AG10803 (cell line): ENCODE measurements around the gene PCBD2.
"Not testable (repeated sequence)": the region's sequence is repeated elsewhere in the genome, so short reads cannot be mapped to it uniquely, and the experiment has no call there.

Source experiments
- DNase-seq: peaks from one replicate; pipeline ENCODE4 v3.0.0; 2010; ENCODE audit warnings: low read depth
- H3K4me3 ChIP-seq: 2 replicates; pipeline ENCODE4 v1.5.1; 2011; ENCODE audit warnings: mild to moderate bottlenecking, low read length, control low read depth
- TF ChIP-seq, protein P1 (sequence below): conservative IDR thresholded peaks from 2 replicates; pipeline ENCODE4 v1.5.1; 2011; ENCODE audit warnings: mild to moderate bottlenecking, low read length, control low read depth, inconsistent platforms

Gene PCBD2

DNA sequence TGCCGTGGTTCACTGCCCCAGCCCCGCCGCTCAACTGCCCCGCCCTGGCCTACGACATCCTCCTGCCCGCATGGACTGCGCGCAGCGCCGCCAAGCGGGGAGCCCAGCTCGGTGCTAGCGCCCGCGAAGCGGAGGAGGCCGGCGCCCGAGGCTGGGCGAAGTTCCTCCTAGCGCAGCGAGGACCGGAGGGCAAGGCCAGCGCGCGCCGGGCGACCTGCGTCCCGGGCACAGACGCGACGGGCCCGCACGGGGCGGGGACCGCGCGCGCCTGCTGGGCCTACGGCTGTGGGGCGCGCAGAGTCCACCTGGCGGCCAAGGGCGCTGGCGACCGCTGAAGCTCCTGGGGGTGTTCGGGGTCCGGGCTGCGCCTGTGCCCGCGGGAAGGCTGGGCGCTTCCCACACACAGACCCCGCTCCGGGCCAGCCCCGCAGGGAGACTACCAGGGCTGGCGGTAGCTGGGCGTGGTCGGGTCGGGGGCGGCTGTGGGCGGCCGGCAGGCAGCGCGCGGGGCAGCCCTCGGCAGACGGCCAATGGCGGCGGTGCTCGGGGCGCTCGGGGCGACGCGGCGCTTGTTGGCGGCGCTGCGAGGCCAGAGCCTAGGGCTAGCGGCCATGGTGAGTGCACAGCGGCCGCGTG lies at the start of gene PCBD2:
TSS of gene PCBD2 (plus strand) at position 522 of the 636 bp plus-strand sequence. CDS start at position 531, 9 bp downstream.
- TF ChIP-seq, protein P1, sequence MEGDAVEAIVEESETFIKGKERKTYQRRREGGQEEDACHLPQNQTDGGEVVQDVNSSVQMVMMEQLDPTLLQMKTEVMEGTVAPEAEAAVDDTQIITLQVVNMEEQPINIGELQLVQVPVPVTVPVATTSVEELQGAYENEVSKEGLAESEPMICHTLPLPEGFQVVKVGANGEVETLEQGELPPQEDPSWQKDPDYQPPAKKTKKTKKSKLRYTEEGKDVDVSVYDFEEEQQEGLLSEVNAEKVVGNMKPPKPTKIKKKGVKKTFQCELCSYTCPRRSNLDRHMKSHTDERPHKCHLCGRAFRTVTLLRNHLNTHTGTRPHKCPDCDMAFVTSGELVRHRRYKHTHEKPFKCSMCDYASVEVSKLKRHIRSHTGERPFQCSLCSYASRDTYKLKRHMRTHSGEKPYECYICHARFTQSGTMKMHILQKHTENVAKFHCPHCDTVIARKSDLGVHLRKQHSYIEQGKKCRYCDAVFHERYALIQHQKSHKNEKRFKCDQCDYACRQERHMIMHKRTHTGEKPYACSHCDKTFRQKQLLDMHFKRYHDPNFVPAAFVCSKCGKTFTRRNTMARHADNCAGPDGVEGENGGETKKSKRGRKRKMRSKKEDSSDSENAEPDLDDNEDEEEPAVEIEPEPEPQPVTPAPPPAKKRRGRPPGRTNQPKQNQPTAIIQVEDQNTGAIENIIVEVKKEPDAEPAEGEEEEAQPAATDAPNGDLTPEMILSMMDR = peak; percentile 58
- peak; percentile 88 for DNase-seq
- peak within 1 kb of the TSS; percentile 83 for H3K4me3 ChIP-seq

DNA sequence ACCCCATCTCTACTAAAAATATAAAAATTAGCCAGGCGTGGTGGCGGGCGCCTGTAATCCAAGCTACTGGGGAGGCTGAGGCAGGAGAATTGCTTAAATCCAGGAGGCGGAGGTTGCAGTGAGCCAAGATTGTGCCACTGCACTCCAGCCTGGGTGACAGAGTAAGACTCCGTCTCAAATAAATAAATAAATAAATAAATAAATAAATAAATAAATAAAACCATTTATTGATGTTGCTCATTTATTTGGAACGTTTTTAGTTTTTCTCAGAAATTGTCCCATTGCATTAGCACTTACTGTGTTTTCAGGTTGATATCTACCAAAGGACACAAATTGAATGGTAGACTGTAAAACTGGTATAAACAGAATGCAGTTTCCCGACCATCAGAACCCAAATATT lies 48.5 kb upstream of the PCBD2 start:
- not testable (repeated sequence) for H3K4me3 ChIP-seq, DNase-seq

DNA sequence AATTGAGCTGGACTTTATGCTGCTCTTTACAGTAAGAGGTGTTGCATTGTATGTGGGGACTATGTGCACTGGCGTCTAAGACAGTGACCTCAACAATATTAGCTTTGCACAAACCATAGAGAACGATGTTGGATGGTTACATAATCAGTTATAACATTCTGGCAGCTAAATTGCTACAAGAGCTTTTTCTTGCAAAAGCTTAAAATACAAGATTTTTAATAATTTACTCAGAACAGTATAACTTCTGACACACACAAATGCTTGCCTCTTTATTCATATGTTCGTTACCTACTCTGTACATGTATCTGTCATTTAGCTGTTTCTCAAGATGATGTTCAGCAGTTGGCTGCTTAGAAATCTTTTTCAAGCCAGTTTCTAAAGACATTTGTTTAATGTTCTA lies 47.5 kb upstream of the PCBD2 start:
- TF ChIP-seq, protein P1 = no peak

DNA sequence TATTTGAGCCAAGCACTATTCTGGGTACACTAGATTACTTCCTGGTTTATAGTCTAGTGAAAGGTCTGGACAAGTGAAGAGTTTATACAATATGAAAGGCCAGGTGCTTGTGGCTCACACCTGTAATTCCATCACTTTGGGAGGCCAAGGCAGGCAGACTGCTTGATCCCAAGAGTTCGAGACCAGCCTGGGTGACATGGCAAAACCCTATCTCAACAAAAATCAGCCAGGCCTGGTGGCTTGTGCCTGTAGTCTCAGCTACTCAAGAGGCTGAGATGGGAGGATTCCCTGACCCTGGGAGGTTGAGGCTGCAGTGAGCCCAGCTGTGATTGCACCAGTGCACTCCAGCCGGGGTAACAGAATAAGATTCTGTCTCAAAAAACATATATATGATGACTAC lies 40.2 kb upstream of the PCBD2 start:
- H3K4me3 ChIP-seq = no peak overlapping the region
- TF ChIP-seq, protein P1 = no peak
- DNase-seq = no peak

More for the DNA sequence above, 47.5 kb upstream of the PCBD2 start:
- no peak for DNase-seq
- H3K4me3 ChIP-seq = no peak overlapping the region

DNA sequence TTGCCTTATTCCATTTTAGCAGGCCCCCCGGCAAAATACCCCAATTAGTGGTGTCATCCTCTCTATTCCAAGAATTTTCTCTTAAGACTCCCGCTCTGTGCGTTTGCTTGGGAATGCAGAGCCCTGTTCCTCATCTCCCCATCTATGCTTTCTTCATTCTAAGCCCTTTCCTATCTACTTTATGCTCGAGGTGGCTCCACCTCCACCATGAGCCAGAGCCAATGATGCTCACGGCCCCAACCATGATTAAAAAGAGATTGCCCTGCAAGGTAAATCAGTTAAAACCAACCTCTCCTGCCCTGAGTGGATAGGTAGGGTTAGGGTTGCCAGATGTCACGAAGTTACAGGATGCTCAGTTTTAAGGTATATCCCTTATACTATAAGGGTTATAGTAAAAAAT lies 31.4 kb upstream of the PCBD2 start:
- H3K4me3 ChIP-seq = no peak overlapping the region
- no peak for DNase-seq
- TF ChIP-seq, protein P1 = no peak

DNA sequence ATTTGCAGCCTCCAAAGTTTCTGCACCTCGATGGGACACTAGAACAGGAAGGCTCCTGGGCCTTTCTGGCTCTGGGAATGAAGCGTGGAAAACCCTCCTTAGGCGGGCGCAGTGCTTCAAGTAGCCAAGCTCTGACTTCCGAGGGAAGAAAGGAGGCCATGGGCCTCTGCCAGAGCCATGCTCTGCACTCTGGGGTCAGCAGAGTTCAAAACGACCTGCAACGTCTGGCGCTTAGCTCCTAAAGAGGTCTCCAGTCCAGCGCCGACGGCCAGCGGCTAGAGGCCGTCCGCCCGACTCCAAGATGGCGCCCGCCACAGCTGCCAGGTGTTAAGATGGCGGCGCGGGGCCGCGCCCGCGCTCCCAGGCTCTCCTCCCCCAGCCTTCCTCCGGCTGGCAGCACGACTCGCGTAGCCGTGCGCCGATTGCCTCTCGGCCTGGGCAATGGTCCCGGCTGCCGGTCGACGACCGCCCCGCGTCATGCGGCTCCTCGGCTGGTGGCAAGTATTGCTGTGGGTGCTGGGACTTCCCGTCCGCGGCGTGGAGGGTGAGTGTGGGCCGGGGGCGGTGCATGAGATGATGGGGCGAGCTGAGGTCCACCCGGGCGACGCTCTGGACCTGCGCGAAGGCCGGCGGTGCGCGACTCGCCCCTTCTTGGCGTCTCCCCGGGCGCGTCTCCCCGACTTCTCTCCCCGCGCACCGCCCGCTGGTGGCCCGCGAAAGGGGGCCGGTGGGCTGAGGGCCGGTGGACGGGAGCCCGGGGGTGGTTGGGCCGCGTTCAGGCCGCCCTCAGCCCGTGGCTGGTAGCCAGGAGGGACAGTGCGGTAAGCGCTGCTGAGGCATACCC lies 30.7 kb upstream of the PCBD2 start, which contains the start of gene TXNDC15:
TSS of gene TXNDC15 (plus strand) at position 385 of the 844 bp plus-strand sequence. CDS start at position 442, 57 bp downstream.
- TF ChIP-seq, protein P1 = no peak
- H3K4me3 ChIP-seq = peak within 1 kb of the TSS; percentile 85
- DNase-seq = peak; percentile 86

DNA sequence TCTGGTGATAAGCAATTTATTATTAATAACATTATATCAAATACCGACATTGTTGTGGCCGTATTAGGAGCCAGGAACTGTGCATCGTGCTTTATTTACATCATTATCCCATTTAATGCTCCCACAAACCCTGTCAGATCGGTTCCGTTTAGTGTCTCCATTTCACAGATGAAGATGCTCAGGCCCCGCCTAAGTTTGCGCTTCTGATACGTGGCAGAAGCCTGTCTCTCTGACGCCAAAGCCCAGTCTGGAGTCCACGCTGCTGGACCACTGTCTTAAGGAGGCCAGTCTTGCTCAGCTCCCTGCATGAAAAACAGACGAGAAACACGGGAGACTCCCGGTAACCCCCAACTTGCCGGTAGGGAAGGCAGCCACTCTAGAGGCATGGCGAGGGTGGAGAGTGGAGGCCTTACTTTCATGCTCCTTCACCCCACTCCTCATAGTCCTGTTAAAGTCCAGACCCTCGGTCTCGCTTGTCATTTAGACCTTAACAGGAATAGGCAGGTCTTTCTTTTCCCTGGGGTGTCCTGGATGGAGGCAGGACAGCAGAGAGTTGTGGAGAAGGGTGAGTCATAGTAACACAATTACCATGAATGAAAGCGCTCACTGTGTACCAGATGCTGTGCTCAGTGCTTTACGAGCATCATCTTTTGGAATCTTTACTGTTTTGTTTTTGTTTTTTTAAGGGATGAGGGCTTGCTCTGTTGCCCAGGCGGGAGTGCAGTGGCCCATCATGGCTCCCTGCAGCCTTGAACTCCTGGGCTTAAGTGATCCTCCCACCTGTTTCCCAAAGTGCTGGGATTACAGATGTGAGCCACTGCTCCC lies 29.9 kb upstream of the PCBD2 start:
- H3K4me3 ChIP-seq = peak overlapping the region; percentile 85
- peak; percentile 91 for DNase-seq
- TF ChIP-seq, protein P1 = no peak
